ENCODE results near the gene TEX38.

- TF ChIP-seq CTCF (IDR thresholded peaks at IDR 0.05; ENCODE audit: low read depth, low read length) (no peak), EZH2phosphoT487 (IDR thresholded peaks at IDR 0.05; ENCODE audit: low read depth) (no peak)
Observed at GRCh38 chr1:46675549-46676314, 4.1 kb downstream of the TEX38 start.
